HG02759 (cell line): ENCODE measurements around the gene PAM16.
A peak's percentile ranks its signal among the peaks of the same experiment; 100 is the strongest.
"Not testable (repeated sequence)": the region's sequence is repeated elsewhere in the genome, so short reads cannot be mapped to it uniquely, and the experiment has no call there.

Source experiments
- ATAC-seq: cut with Tn5 transposase; IDR thresholded peaks from one replicate; pipeline ENCODE4 v1.9.1; 2021; ENCODE audit warnings: mild to moderate bottlenecking, moderate library complexity; ENCODE audit not compliant: unreplicated experiment

Gene PAM16

DNA sequence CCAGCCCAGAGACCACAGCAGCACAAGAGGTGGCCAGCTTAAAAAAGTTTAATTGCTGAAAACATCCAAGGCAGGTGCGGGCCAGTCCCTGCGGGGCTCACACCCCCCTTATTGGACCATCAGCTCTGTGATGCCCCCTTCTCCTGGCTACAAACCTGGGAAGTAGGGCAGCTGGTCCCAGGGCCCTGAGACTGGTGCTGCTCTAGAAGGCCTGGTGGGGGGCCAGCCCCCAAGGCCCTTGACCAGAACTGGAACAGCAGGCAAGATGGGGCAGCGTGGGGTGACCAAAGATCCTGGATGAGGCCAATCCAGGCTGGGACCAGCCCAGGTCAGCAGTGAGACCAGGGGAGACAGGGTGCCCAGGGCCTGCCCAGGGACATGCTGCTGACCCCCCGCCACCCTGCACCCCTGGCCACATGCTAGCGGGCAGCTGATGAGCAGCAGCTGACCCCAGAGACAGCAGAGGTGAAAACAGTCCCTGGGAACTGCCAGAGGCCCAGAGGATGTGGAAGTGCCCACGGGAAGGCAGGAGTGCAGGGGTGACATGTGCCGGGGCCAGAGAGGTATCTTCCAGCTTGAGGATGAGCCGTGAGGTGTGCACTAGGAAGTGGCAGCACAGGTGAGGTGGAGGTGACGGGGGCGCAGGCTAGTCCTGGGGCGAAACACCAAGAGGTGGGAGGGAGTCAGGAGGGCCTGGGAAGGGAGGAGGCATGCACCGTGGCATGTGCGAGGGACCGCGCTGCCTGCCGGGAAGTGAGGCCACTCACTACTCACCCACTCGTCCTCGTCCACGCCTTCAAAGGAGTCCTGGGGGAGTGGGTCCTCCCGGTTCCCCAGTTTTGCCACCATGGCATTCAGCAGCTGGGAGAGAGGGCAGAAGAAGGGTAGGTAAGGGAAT, 3.6 kb upstream of the PAM16 start:
- no peak for ATAC-seq

DNA sequence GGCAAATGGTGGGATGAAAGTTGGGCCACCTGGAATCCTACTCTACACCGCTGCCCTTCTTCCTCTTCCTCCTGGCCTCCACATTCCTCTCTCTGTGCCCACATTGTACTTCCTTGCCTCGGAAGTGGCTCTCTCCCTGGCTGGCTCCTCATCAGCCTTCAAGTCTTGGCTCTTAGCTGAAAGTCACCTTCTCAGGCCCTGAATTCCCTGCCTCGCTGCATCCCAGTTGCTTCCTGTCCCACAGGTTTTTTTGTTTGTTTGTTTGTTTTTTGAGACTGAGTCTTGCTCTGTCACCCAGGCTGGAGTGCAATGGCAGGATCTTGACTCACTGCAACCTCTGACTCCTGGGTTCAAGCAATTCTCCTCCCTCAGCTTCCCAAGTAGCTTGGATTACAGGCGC, 2.6 kb upstream of the PAM16 start:
- no peak for ATAC-seq

GRCh38 chr16:4352843-4353242, 1.7 kb upstream of the PAM16 start:
- ATAC-seq = no peak

GRCh38 chr16:4351880-4352279, 759 bp upstream of the PAM16 start:
- ATAC-seq = no peak

DNA sequence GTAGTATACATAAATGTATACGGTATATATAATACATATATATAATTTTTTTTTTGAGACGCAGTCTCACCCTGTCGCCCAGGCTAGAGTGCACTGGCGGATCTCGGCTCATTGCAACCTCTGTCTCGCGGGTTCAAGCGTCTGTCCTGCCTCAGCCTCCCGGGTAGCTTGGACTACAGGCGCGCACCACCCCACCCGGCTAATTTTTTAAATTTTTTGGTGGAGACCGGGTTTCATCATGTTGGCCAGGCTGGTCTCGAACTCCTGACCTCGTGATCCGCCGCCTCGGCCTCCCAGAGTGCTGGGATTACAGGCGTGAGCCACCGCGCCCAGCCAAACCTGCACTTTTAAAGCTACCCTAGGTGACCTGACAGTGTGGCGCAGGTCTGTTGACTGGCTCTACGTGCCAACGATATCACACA, 745 bp downstream of the PAM16 start:
- ATAC-seq = peak; percentile 1

DNA sequence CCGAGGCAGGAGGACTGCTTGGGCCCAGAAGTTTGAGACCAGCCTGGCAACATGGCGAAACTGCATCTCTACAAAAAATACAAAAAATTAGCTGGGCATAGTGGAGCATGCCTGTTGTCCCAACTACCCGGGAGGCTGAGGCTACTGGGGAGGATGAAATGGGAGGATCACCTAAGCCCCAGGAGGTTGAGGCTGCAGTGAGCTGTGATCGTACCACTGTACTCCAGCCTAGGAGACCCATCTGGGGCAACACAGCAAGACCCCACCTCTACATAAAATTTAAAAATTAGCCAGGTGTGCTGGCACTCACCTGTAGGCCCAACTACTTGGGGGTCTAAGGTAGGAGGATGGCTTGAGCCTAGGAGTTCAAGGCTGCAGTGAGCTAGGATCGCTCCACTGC, 1.8 kb downstream of the PAM16 start:
- no peak for ATAC-seq

DNA sequence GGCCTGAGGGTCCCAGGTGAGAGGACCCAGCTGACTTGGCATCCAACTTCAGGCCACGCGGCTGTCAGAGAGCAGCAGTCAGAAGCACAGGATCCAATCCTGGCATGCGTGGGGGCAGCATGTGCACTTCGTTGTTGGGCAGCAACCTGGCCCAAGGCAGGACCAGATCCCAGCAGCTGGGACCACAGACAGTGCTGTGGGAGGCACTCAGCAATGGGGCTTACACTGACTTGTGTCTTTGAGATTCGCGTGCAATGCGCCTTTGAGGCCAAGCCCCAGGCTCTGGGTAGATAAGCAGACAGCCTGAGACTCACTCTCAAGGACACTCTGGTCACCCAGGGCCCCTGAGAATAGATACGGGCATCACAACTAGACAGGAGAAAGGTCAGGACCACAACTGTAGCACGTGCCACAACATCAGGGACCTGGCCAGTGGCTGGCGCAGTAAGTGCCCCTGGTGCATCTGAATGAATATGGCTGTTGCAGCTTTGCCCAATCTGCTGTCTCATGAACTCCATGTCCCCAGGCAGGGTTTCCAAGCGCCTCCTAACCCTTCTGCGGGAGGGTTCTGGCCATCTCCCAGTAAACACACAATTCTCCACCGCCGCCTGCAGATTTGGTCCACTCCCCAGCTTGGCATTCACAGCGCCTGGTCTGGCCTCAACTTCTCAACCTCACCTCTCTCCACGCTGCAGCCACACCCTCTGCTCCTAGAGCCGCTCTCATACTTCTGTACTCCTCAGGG, 3.2 kb downstream of the PAM16 start:
- ATAC-seq = no peak

DNA sequence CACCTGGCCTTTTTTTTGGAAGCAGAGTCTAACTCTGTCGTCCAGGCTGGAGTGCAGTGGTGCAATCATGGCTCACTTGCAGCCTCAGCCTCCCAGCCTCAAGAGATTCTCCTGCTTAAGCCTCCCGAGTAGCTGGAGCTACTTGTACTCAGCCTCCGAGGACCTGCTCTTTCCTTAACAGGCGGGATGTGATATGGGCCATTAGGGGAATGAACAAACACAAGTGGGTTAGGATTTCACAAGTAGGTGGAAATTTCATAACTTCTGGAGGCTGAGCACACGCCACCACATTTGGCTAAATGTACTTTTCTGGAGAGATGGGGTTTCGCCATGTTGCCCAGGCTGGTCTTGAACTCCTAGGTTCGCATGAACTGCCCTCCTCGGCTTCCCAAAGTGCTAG, 4.1 kb downstream of the PAM16 start:
- ATAC-seq = no peak

- ATAC-seq = no peak
Observed at GRCh38 chr16:4345836-4346781, 5.0 kb downstream of the PAM16 start.

DNA sequence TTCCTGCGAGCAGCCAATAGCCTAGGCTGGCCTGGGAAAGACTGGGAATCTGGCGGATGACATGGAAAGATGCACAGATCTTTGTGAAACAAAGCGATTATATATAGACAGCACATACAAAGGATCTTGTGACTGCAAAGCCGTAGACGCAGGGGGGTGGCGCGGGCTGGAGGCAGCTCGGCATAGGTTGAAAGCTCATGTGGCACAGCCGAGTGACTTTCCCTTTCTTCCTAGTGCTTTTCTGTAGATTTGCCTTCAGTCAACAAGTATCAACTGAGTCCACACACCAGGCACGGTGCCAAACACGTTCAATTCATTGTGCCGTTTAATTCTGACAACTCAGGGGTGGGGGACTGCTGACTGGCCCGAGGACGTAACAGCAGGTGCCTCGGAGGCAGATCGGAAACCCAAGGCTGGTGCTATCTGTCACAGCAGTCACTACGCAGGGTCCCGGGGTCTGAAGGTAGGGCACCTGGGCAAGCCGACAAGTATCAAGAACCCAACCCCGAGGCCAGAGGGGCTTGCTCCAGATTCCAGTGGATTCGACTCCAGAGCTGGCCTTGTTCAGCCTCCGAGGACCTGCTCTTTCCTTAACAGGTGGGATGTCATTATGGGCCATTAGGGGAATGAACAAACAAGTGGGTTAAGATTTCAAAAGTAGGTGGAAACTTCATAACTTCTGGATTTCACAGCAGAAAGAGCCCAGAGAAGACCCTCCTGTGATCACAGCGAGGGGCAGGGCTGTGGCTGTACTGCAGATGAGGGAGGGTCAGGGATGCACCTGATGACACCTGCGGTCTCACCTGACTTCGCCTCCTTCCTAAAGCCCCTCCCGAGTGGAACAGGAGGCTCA, 5.9 kb downstream of the PAM16 start:
- no peak for ATAC-seq

- not testable (repeated sequence) for ATAC-seq
Observed at GRCh38 chr16:4344300-4344982, 6.7 kb downstream of the PAM16 start.

DNA sequence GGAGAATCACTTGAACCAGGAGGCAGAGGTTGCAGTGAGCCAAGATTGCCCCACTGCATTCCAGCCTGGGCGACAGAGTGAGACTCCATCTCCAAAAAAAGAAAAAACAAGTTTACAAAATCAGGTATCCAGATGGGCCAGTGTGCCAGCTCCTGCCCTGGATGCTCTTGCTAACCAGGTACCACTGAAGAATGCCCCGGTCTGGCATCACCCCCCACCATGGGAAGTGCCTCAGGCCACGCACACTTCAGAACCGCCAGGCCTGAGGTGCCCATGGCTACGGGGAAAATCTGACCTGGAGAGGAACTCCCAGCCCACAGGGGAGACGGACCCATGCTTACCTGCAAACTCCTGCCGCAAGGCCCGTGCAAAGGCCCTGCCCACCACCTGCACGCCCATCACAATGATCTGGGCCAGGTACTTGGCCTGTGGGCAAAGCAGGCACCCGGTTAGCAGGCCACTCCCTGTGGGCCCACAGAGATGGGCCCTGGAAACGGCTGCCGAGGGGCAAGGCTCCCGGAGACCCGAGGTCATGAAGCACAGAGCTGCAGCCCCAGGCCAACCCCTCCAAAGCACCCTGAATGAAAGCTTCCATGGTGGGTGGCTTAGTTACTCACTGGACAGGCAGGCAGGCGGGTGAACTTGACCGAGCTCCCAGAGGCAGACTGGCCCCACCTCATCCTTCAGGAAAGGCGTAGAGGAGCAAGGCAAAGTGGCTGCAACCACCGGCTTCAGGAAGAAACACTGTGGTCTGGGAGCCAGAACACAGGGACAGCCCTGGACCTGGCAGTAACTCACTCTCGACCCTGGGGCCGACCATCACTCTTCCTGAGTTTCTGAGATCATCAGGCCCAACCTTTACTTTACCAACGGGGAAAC, 8.0 kb downstream of the PAM16 start:
- ATAC-seq = no peak

GRCh38 chr16:4341250-4341649, 9.9 kb downstream of the PAM16 start:
- no peak for ATAC-seq

- ATAC-seq = no peak
Observed at GRCh38 chr16:4340443-4340842, 10.7 kb downstream of the PAM16 start.

- ATAC-seq = no peak
Observed at GRCh38 chr16:4339909-4340308, 11.2 kb downstream of the PAM16 start.

DNA sequence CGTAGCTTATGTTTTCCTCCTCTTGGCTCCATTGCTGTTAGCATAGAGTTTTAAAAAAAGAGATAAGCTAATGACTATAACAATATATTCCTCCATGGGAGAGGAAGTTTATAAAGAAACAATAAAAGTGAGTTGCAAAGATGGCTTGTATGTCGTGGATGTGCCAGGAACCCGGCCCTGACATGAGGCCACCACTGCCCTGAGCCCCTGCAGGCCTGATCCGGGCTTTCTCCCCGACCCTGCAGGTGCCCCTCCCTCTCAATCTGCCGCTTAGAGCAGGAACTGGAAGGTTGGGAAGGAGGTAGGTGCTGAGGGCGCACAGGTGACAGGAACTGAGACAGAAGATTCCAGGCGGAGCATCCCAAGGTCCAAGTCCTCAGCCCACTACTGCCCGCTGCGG, 11.7 kb downstream of the PAM16 start:
- no peak for ATAC-seq

- ATAC-seq = no peak
Observed at GRCh38 chr16:4338712-4339299, 12.3 kb downstream of the PAM16 start.

GRCh38 chr16:4338125-4338582, 13.0 kb downstream of the PAM16 start:
- ATAC-seq = no peak
